AG09309 (cell line): Measurements from ENCODE around the gene TAF3.

ENCODE experiments used
- DNase-seq: peaks from one replicate; pipeline ENCODE4 v3.0.0-alpha.2; 2010; ENCODE audit warnings: low read depth
- H3K4me3 ChIP-seq: 2 replicates; pipeline ENCODE4 v1.5.1; 2011; ENCODE audit warnings: mild to moderate bottlenecking, low read depth, low read length, moderate library complexity; ENCODE audit not compliant: control insufficient read depth
- CTCF ChIP-seq: IDR thresholded peaks from 2 replicates; pipeline ENCODE4 v1.5.1; 2011; ENCODE audit warnings: mild to moderate bottlenecking, low read depth, low read length, inconsistent platforms; ENCODE audit not compliant: insufficient read depth, control insufficient read depth; ENCODE audit errors: missing control alignments

TAF3 gene

GRCh38 chr10:8061274-8062211, 243.2 kb downstream of the TAF3 start:
- no peak for DNase-seq
- no peak for TF ChIP-seq CTCF
- H3K4me3 ChIP-seq, result no peak overlapping the region

- TF ChIP-seq CTCF, result no peak
- DNase-seq, result no peak
- no peak overlapping the region for H3K4me3 ChIP-seq
Measured at GRCh38 chr10:8063128-8063908, 245.0 kb downstream of the TAF3 start.

GRCh38 chr10:8063935-8064334, 245.6 kb downstream of the TAF3 start:
- H3K4me3 ChIP-seq, result no peak overlapping the region
- DNase-seq, result no peak
- no peak for TF ChIP-seq CTCF

GRCh38 chr10:8064436-8064835, 246.1 kb downstream of the TAF3 start:
- no peak for DNase-seq
- H3K4me3 ChIP-seq, result no peak overlapping the region
- TF ChIP-seq CTCF, result no peak

- no peak for DNase-seq
- H3K4me3 ChIP-seq, result no peak overlapping the region
- no peak for TF ChIP-seq CTCF
Measured at GRCh38 chr10:8065651-8066050, 247.3 kb downstream of the TAF3 start.

- no peak for DNase-seq
- no peak for TF ChIP-seq CTCF
- H3K4me3 ChIP-seq, result no peak overlapping the region
Measured at GRCh38 chr10:8066124-8066523, 247.8 kb downstream of the TAF3 start.
